OCI-LY1 (cell line): ENCODE measurements around the gene ARHGEF33.

ENCODE experiments used
- H2AFZ ChIP-seq: fragments of 200-600 bp; sonication (generic), shearing (Covaris generic); 2 replicates; pipeline ENCODE4 v1.6.0; 2014; ENCODE audit warnings: antibody characterized with exemption, mild to moderate bottlenecking, low read length
- H3F3A ChIP-seq: fragments of 200-600 bp; sonication (generic), shearing (Covaris generic); 2 replicates; pipeline ENCODE4 v1.6.0; 2014; ENCODE audit warnings: mild to moderate bottlenecking, antibody characterized with exemption, low read length, moderate library complexity; ENCODE audit not compliant: insufficient read depth
- H3K27ac ChIP-seq: fragments of 200-600 bp; sonication (generic); 2 replicates; pipeline ENCODE4 v1.5.1; 2014; ENCODE audit warnings: low read length, mixed run types, mild to moderate bottlenecking, low read depth; ENCODE audit not compliant: poor library complexity, severe bottlenecking
- H3K27me3 ChIP-seq: fragments of 200-600 bp; sonication (generic); 2 replicates; pipeline ENCODE4 v1.6.0; 2014; ENCODE audit warnings: antibody characterized with exemption, mild to moderate bottlenecking, low read length, moderate library complexity; ENCODE audit not compliant: insufficient read depth
- H3K36me3 ChIP-seq: fragments of 200-600 bp; sonication (generic); 2 replicates; pipeline ENCODE4 v1.6.1; 2014; ENCODE audit warnings: mild to moderate bottlenecking, antibody characterized with exemption, low read length, moderate library complexity, mixed read lengths; ENCODE audit not compliant: insufficient read depth
- H3K4me1 ChIP-seq: fragments of 200-600 bp; sonication (generic); 2 replicates; pipeline ENCODE4 v1.5.1; 2014; ENCODE audit warnings: mild to moderate bottlenecking, low read length, moderate library complexity; ENCODE audit not compliant: insufficient read depth, severe bottlenecking
- H3K4me2 ChIP-seq: fragments of 200-600 bp; sonication (generic), shearing (Covaris generic); 2 replicates; pipeline ENCODE4 v1.6.1; 2014; ENCODE audit warnings: low read length
- H3K4me3 ChIP-seq: fragments of 200-600 bp; sonication (generic); 2 replicates; pipeline ENCODE4 v1.5.1; 2014; ENCODE audit warnings: low read length, low read depth, mild to moderate bottlenecking, mixed read lengths; ENCODE audit not compliant: poor library complexity, severe bottlenecking
- H3K79me2 ChIP-seq: fragments of 200-600 bp; shearing (Covaris generic); 2 replicates; pipeline ENCODE4 v1.6.1; 2016; ENCODE audit warnings: mixed run types, low read length, mixed read lengths; ENCODE audit not compliant: insufficient read depth
- H3K9ac ChIP-seq: fragments of 200-600 bp; sonication (generic), shearing (Covaris generic); 2 replicates; pipeline ENCODE4 v1.6.1; 2014; ENCODE audit warnings: mild to moderate bottlenecking, low read length, mixed read lengths
- H3K9me2 ChIP-seq: fragments of 200-600 bp; sonication (generic), shearing (Covaris generic); 2 replicates; pipeline ENCODE4 v1.6.1; 2014; ENCODE audit warnings: low read depth, mild to moderate bottlenecking, low read length, mixed read lengths
- H3K9me3 ChIP-seq: fragments of 200-600 bp; shearing (Covaris generic); 2 replicates; pipeline ENCODE4 v1.6.1; 2014; ENCODE audit warnings: low read length, mixed read lengths
- H4K20me1 ChIP-seq: fragments of 200-600 bp; sonication (generic), shearing (Covaris generic); 2 replicates; pipeline ENCODE4 v1.6.0; 2016; ENCODE audit warnings: mild to moderate bottlenecking, low read length; ENCODE audit not compliant: insufficient read depth
- CTCF ChIP-seq: fragments of 200-600 bp; sonication (generic), shearing (Covaris generic); IDR thresholded peaks from 2 replicates; pipeline ENCODE4 v1.5.1; 2017; ENCODE audit warnings: mild to moderate bottlenecking, antibody characterized with exemption, low read length, moderate library complexity, mixed read lengths
- EZH2 ChIP-seq: fragments of 200-600 bp; sonication (generic), shearing (Covaris generic); IDR thresholded peaks from 2 replicates; pipeline ENCODE4 v1.8.0; 2017; ENCODE audit warnings: borderline replicate concordance, mixed run types, mild to moderate bottlenecking, antibody characterized with exemption, low read length, moderate library complexity, mixed read lengths

The ARHGEF33 gene

GRCh38 chr2:38981670-38982357 lies 92.1 kb downstream of the ARHGEF33 start:
- Histone ChIP-seq H3K27ac (no peak overlapping the region), H3K9me3 (no peaks in the 10 kb centered on the region), H3K4me3 (no peak overlapping the region), H3K4me1 (no peaks in the 10 kb centered on the region), H2AFZ (no peak overlapping the region), H3K27me3 (no peaks in the 10 kb centered on the region), H3K4me2 (no peak overlapping the region), H3K36me3 (peaks cover 22% of the 10 kb centered on the region), H4K20me1 (no peaks in the 10 kb centered on the region), H3F3A (no peaks in the 10 kb centered on the region), H3K9ac (no peak overlapping the region), H3K9me2 (no peaks in the 10 kb centered on the region), H3K79me2 (no peaks in the 10 kb centered on the region)
- no peak for TF ChIP-seq CTCF
- TF ChIP-seq EZH2: no peak

GRCh38 chr2:38982498-38982897 lies 92.8 kb downstream of the ARHGEF33 start:
- H3K27me3 ChIP-seq: no peaks in the 10 kb centered on the region
- H3K9me3 ChIP-seq: no peaks in the 10 kb centered on the region
- H2AFZ ChIP-seq: no peak overlapping the region
- H3K4me3 ChIP-seq: no peak overlapping the region
- H3K4me1 ChIP-seq: no peaks in the 10 kb centered on the region
- H3K27ac ChIP-seq: no peak overlapping the region
- H3F3A ChIP-seq: no peaks in the 10 kb centered on the region
- TF ChIP-seq CTCF: no peak
- TF ChIP-seq EZH2: no peak
- H3K79me2 ChIP-seq: no peaks in the 10 kb centered on the region
- peaks cover 27% of the 10 kb centered on the region for H3K36me3 ChIP-seq
- no peak overlapping the region for H3K4me2 ChIP-seq
- no peaks in the 10 kb centered on the region for H3K9me2 ChIP-seq
- no peaks in the 10 kb centered on the region for H4K20me1 ChIP-seq
- no peak overlapping the region for H3K9ac ChIP-seq

- no peaks in the 10 kb centered on the region for H3F3A ChIP-seq
- no peak for TF ChIP-seq CTCF
- no peak for TF ChIP-seq EZH2
- no peak overlapping the region for H3K4me2 ChIP-seq
- no peak overlapping the region for H3K4me3 ChIP-seq
- no peak overlapping the region for H2AFZ ChIP-seq
- H3K9me2 ChIP-seq: no peaks in the 10 kb centered on the region
- H3K9ac ChIP-seq: no peak overlapping the region
- H3K27ac ChIP-seq: no peak overlapping the region
- peaks cover 5% of the 10 kb centered on the region for H3K4me1 ChIP-seq
- H3K36me3 ChIP-seq: peaks cover 52% of the 10 kb centered on the region
- no peaks in the 10 kb centered on the region for H4K20me1 ChIP-seq
- no peaks in the 10 kb centered on the region for H3K79me2 ChIP-seq
- H3K27me3 ChIP-seq: no peaks in the 10 kb centered on the region
- no peaks in the 10 kb centered on the region for H3K9me3 ChIP-seq
Measured at GRCh38 chr2:38988716-38989115, 99.0 kb downstream of the ARHGEF33 start.
